Left renal pelvis (tissue), 4 donors: ENCODE measurements around the gene CHD9. TPM values are rescaled to one million over a fixed set of nuclear protein-coding genes. Genes with fewer than 3 reads are reported as not detected.
A peak's percentile ranks its signal among the peaks of the same experiment; 100 is the strongest.
"Not testable (repeated sequence)": the region's sequence is repeated elsewhere in the genome, so short reads cannot be mapped to it uniquely, and the experiment has no call there.

ENCODE experiments used
- DNase-seq, 4 donors: peaks; one replicate each; pipeline ENCODE4 v3.0.0-alpha.2; 2013; ENCODE audit warnings: low read depth in 4 of 4, low spot score in 3 of 4
- polyA plus RNA-seq, 4 donors: library from polyadenylated mRNA; unstranded; fragments of 120-200 nt; gene quantifications; one replicate each; pipeline ENCODE4 v1.2.1, GENCODE V29; 2013; ENCODE audit not compliant: insufficient read length in 4 of 4

Gene CHD9, protein sequence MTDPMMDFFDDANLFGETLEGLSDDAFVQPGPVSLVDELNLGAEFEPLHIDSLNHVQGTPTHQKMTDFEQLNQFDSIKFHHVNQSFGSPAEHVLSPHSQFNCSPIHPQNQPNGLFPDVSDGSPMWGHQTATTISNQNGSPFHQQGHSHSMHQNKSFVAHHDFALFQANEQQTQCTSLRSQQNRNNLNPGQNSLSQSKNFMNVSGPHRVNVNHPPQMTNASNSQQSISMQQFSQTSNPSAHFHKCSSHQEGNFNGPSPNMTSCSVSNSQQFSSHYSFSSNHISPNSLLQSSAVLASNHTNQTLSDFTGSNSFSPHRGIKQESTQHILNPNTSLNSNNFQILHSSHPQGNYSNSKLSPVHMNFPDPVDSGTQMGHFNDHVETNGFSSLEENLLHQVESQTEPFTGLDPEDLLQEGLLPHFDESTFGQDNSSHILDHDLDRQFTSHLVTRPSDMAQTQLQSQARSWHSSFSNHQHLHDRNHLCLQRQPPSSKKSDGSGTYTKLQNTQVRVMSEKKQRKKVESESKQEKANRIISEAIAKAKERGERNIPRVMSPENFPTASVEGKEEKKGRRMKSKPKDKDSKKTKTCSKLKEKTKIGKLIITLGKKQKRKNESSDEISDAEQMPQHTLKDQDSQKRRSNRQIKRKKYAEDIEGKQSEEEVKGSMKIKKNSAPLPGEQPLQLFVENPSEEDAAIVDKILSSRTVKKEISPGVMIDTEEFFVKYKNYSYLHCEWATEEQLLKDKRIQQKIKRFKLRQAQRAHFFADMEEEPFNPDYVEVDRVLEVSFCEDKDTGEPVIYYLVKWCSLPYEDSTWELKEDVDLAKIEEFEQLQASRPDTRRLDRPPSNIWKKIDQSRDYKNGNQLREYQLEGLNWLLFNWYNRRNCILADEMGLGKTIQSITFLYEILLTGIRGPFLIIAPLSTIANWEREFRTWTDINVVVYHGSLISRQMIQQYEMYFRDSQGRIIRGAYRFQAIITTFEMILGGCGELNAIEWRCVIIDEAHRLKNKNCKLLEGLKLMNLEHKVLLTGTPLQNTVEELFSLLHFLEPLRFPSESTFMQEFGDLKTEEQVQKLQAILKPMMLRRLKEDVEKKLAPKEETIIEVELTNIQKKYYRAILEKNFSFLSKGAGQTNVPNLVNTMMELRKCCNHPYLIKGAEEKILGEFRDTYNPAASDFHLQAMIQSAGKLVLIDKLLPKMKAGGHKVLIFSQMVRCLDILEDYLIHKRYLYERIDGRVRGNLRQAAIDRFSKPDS (N-terminal part only)
- polyA plus RNA-seq, result 10 to 100 TPM; 55.3 to 62.6 (median 59.7) TPM

DNA sequence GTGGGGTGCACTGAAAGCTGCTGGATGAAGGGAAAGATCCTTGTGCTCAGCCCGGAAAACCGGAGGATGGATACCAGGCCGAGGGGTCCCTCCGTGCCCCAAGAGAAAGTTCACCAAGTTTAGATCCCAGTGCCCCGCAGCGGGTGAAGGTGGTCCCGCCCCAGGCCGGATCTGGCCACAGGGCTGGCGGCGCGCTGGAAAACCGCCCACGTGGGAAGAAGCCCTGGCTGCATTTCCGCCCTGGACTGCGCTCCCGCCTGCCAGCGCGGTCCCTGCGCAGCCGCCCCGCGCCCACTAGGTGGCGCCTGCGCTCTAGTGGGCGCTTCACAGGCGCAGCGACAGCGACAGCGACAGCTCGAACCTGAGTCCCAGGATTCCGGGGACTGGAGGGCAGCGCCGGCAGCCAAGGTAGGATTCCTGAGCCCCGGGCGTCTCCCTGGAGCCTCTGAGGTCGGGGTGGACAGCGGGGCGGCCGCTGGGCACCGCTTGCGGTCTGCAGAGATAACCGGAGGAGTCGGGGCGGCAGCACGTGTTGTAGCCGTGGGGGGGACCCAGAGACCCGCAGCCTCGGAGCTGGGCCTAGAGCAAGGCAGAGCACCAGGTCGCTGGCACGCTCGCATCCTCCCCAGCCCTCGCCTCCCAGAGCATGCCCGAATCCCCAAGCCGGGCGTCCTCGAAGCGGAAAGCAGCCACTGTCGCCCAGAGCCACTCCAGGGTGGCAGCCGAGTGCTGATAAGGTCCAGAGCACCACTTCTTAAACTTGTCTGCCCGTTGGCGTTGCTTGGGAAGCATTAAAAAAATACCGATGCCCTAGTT lies at the start of gene CHD9:
CHD9 (plus strand) TSS at position 322 of the 816 bp plus-strand sequence. CDS start 101,099 bp downstream, outside the sequence.
- peak; percentile 83 to 86 (median 83) for DNase-seq

DNA sequence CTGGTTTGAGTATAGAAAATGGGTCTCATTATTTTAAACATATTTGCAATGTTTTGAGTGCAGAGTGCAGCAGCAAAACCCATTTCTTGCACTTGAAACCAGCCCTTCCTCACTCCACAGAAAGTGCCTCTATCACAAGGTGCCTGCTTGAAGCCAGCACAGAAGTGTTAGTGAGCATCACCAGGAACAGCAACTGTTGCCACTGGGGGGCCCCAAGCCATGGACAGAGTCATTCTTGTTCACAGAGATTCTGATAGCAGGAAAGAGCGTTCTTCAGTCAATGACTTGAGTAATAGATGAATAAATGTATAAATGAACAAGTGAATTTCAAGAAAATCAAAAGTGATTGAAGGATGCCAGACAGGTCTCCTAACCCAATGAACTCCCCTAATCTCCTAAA lies 47.7 kb upstream of the CHD9 start:
- DNase-seq, result no peak

- DNase-seq, result no peak
Observed at GRCh38 chr16:53014287-53014686, 40.5 kb upstream of the CHD9 start.

DNA sequence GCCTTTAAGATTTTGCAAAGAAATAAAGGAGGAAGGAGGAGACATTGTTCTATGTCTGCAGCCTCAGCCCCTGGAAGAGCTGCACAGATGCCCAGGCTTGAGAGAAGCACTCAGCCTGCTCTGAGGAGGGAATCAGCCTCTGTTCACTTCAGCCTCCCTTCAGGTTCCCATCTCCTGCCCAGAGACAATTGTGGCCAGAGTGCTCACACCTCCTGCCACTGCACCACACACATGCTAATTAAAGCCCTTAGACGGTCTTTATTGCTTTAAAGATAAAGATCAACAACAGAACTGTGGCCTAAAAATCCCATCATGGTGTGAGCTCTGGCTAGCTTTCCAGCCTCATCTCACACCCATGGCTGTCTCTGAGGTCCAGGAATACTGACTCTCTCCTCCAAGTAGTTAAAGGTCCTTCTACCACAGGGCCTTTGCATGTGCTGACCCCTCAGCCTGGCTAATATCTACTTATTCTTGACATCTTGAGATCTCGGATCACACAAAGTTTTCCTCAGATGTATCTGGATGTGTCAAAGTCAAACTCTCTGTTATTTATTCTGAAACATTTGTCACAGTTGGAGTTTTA lies 35.9 kb upstream of the CHD9 start:
- DNase-seq, result no peak

GRCh38 chr16:53022374-53022773 lies 32.4 kb upstream of the CHD9 start:
- peak in 1 of 4 donors; percentile 24 for DNase-seq

GRCh38 chr16:53024045-53024444 lies 30.7 kb upstream of the CHD9 start:
- no peak for DNase-seq

DNA sequence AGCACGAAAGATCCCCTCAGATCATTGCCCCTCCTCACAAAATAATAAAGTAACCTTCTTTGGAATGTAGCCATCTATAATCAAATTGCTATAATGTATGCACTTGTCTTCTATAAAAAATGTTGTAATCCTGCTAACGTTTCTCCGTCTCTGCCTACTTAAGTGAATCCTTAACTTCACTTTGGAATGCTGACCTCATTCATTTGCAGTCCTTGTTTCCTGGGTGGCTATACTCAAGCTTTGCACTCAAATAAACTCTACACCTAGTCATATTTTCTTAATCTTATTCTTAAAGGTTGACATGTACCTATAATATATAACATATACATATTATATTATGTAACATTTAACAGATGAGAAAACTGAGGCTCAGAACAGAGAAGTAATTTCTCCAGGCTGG lies 24.8 kb upstream of the CHD9 start:
- no peak for DNase-seq

GRCh38 chr16:53031323-53031942 lies 23.4 kb upstream of the CHD9 start:
- DNase-seq, result no peak

DNA sequence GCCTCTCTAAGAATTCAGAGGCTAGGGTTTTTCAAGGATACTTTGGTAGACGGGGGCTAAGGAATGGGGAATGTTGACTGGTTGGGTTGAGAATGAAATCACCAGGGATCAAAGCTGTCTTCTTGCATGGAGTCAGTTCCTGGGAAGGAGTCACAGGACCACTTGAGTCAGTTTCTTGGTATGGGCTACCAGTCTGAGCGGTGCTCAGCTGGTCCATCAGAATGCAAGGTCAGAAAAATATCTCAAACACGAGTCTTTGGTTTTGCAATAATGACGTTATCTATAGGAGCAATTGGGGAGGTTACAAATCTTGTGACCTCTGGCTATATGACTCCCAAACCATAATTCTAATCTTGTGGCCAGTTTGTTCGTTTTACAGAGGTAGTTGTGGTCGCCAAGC lies 20.5 kb upstream of the CHD9 start:
- no peak for DNase-seq

DNA sequence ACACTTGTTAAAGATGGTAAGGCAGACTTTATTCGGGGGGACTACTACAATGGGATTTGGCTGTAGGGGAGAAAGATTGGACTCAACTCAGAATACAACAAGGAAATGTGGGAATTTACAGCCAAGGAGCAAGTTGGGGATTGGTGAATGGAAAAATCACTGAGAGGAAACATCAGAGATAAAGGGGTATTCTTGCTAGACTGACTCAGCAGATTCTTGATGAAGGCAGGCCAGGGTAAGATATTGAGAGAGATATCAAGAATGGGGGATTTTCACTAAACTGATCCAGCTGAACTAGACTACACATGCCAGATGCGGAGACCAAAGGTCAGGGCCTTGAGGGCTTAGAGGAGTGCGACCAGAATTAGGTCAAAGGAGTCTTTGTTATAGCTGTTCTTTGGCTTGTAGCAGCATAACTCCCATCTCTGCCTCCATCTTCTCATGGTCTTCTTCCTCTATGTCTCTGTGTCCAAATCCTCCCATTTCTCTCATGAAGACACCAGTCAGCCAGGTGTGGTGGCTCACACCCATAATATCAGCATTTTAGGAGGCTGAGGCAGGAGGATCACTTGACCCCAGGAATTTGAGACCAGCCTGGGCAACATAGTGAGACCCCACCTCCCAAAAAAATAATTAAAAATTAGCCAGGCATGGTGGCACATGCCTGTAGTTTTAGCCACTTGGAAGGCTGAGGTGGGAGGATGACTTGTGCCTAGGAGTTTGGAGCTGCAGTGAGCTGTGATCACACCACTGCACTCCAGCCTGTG lies 19.4 kb upstream of the CHD9 start:
- DNase-seq, result no peak

- DNase-seq, result no peak
Observed at GRCh38 chr16:53036066-53036465, 18.7 kb upstream of the CHD9 start.

GRCh38 chr16:53036711-53037110 lies 18.1 kb upstream of the CHD9 start:
- DNase-seq, result not testable (repeated sequence)

- no peak for DNase-seq
Observed at GRCh38 chr16:53040788-53041187, 14.0 kb upstream of the CHD9 start.

DNA sequence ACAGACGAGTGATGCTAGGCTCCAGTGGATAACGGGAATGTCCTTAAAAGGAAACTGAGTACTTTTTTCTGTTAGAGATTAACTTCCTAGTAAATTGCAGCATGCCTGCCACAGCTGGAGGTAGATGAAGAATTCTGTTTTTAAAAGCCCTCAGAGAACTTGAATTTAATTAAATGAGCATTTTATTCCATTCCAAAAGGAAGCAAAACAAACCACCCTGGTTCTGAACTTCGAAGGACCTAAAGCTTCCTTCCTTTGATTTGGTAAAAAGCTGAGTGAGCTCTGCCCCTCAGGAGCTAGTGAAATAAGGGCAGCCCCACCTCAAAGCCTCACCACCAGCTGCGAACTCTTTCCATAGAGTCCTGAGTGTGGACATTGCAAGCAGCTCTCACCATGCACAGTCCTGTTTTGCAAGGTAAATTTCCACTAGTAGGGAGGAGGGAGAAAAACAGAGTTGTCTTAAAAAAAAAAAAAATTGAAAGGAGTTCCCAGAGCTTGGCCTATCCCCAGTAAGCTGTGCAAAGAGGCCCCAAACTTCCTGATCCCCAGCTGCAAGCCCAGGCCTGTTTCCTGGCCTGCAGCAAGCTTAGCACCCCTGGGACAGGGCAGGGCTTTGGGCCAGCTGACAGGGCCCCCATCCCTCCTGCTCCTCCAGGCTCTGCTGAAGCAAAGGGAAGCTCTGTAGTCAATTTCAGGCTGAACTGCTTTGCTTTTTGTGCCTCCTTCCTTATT lies 13.3 kb upstream of the CHD9 start:
- DNase-seq, result no peak

DNA sequence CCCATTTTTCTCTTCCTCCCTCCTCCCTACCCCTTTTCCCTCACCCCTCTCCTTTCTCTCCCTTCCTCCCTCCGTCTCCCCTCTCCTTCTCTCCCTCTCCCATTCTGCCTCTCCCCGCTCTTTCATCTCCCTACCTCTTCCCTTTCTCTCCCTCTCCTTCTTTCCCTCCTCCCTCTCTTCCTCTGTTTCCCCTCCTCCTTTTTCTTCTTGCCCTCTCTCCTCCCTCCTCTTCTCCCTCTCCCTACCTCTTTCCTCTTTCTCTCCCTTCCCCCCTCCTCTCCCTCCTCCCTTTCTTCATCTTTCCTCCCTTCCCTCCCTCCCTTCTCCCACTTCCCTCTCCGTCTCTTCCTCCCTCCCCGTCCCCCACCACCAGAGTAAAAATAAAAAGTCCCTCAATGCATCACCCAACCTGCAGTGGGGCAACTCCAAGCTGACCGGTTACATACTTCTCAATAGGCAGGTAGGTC lies 12.5 kb upstream of the CHD9 start:
- no peak for DNase-seq

DNA sequence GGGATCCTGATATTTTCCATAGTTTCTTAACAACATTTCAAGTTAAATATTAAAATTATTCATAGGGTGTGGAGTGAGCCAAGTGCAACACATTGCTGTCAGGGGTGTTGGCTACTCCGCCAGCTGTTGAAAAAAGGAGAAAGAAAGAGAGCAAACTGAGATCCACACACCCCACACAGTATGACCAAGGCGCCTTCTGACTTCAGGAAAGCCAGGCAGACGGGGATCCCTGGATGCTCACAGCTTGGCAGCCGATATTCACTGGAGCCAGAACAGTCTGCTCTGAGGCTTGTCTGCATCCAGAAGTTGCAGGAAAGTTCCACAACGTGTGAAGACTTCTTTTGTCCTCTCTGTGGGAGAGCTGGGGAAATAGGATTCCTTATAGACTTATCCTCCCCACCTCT lies 11.4 kb upstream of the CHD9 start:
- DNase-seq, result no peak

GRCh38 chr16:53043986-53044601 lies 10.7 kb upstream of the CHD9 start:
- no peak for DNase-seq
